Midbrain (tissue), 1 donor: ENCODE measurements around the gene ZBTB17.

ENCODE experiments used
- DNase-seq: peaks from one replicate; lab custom pipeline; 2025; lab: John Stamatoyannopoulos, UW

ZBTB17 gene

DNA sequence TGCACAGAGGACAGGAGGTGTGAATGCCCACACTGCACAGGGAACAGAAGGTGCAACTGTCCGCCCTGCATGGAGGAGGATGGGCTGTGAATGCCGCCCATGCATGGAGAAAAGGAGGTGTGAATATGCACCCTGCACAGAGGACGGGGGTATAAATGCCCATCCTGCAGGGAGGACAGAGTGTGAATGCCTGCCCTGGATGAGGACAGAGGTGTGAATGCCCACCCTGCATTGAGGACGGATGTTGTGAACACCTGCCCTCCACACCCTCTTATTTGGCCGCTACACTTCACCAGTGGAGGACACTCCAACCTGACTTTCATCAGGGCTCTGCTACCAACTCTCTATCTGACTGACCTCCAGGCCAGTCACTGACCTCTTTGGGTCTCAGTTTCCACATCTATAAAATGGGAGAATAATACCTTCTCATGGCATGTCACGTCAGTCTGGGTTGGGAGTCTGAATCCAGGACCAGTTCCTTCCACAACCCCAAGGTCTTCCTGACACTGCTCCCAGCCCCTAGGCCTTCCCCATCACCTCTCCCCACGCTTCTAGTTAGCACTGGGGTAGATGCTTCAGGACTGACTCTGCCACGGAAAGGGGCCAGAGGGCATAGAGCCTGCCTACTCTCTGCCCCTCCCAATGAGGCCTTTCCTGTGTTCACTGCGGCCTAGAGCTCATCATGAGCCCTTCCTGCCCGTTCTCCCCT is 28.4 kb downstream of the ZBTB17 start:
- no peak for DNase-seq

DNA sequence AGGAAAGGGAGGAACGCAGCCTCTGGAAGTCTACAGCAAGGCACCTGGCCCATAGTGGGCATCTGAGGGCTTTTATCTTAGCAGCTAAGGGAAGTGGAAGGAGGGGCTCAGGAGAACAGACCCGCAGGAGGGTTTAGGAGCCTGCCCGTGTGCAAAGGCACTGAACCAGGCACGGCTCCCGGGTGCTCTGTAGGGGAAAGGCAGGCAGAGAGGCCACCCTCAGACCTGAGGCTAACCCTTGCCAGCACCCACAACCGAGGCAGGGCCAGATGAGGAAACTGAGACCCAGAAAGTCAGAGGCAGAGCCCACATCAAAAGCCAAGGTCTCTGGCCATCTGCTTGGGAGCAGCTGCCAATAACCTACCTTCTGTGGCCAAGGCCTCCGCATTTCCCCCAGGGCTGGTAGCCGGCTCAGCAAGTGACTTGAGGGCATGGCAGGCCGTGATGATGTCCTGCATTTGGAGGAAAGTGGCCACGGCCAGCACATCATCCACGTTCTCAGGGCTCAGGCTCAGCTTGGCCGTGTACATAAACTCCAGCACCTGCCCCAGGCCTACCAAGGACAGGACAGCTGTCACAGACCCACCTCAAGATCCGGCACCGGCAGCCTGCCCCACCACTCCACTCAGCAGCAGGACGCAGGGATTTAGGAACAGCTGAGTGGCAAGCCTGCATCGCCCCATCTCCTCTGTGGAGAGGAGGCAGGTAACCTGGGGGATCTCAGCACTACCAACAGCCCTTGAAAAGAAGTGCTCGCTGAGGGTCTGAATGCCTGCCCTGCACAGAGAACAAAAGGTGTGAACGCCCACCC is 29.1 kb downstream of the ZBTB17 start:
- no peak for DNase-seq

DNA sequence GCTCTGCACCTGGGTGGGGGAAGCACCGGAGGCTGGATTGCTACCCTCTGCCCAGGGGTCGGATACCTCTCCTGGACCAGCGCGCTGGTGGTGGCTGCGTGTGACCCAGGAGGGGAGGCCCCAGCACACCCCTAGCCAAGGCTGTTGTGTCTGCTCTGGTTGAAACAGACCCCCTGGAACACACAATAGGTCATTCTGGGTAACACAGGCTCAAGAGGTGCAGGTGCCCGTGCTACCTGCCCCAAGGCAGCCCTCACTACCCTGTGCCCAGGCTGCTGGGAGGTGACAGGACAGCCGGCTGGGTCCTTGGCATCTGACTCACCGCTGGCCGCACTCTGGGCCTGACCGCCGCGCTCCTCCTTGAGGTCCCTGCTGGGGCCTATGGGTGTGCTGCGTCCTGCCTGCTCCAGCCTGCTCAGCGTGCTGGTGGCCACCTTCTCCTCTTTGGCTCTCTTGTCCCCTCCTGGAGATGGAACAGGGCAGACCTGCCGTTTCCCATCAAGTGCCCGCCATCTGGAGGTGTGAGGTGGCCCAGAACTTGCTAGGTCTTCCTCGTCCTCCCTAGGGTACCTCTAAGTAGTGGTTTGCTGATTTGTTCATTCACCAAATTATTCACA is 30.0 kb downstream of the ZBTB17 start:
- DNase-seq = no peak

DNA sequence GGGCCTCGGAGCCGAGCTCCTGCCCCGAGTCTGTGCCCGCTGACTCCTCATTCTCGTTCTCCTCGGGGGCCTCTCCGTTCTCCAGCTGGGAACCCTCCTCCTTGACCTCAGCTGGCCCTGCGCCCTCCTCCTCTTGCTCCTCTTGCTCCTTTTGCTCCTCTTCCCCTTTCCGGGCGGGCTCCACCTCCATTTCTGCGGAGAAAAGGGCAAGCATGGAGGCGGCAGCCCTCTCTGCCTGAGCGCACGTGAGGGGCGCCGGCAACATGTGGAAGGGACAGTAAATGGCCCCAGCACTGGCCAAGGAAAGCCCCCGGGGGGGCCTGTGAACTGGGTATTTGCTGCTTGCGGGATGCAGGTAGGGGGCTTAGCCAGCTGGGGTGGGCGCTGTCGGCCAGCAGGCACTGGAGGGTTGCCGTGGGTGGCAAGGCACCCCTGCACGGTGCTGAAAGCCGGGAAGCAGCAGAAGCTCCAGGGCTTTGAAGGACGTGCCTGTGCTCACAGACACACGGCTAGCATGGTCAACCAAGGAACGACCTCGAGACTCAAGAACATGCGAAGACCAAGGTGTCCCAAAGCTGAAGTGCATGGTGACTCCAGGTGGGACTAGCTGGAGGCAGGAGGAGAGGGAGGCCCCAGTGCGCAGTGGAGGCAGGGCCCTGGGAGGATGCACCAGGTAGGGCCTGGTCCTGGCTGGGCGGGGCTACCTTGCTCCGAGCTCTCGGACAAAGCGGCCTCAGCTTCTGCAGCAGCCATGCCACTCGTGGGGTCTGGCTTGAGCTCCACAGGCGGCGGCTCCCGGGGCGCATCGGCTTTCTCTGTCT is 30.7 kb downstream of the ZBTB17 start:
- DNase-seq = no peak

DNA sequence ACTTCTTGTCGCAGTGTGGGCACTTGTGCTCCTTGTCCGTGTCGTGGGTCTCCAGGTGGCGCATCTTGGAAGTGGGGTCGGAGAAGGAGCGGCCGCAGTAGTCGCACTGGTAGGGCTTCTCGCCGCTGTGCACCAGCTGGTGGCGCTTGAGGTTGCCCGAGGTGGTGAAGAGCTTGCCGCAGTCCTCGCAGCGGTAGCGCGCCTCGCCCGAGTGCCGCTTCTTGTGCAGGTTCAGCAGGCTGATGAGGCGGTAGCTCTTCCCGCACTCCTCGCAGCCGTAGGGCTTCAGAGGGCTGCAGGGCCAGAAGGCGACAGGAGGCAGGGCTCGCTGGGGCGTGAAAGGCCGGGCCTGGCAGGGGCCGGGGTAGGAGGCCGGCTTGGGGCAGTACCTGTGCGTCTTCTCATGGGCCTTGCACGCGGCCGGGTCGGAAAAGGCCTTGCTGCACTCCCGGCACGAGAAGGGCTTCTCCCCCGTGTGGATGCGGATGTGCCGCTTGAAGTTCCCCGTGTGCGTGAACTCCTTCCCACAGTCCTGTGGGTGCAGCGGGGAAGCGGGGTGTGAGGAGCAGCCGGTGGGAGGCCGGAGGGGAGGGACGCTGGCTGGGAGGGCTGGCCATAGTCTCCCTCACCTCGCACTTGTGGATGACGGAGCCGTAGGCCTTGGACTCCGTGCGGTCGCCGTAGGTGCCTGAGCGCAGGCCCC is 31.4 kb downstream of the ZBTB17 start:
- DNase-seq = no peak

GRCh38 chr1:15943992-15944307 is 32.0 kb downstream of the ZBTB17 start:
- no peak for DNase-seq

- DNase-seq = no peak
Measured at GRCh38 chr1:15943328-15943991, 32.4 kb downstream of the ZBTB17 start.

GRCh38 chr1:15942661-15943327 is 33.1 kb downstream of the ZBTB17 start:
- DNase-seq = no peak

DNA sequence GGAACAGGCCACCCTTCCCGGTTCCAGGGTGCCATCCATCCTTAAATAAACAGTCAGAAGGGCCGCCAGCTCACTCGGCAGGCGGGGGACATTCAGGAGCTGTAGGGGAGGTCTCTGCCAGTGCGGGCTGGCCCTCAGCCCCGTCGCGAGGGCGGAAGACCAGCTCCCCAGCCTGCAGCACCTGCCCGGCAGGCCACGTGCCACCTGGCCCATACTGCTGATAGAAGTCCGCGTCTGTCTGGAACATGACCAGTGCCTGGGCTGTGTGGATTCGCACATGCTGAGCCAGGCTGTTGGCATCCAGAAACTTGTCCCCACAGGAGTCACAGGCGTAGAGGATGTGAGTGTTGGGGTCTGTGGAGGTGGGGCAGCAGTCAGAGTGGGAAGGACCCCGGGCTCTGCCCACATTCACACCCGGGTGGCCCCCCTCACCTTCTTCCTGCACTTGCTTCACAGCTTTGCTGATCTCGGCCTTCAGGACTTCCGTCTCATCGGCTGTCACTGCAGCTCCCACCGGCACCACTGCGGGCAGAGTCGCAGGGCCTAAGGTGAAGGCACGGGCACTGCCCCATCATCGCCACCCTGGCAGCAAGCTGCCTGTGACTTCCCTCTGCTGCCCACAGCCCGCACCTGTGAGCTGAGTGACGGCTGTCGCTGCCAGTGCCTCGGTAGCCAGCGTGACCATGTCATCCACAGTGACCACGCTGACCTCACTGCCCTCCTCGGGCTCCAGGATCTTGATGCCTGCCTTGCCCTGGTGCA is 33.8 kb downstream of the ZBTB17 start:
- DNase-seq = no peak

DNA sequence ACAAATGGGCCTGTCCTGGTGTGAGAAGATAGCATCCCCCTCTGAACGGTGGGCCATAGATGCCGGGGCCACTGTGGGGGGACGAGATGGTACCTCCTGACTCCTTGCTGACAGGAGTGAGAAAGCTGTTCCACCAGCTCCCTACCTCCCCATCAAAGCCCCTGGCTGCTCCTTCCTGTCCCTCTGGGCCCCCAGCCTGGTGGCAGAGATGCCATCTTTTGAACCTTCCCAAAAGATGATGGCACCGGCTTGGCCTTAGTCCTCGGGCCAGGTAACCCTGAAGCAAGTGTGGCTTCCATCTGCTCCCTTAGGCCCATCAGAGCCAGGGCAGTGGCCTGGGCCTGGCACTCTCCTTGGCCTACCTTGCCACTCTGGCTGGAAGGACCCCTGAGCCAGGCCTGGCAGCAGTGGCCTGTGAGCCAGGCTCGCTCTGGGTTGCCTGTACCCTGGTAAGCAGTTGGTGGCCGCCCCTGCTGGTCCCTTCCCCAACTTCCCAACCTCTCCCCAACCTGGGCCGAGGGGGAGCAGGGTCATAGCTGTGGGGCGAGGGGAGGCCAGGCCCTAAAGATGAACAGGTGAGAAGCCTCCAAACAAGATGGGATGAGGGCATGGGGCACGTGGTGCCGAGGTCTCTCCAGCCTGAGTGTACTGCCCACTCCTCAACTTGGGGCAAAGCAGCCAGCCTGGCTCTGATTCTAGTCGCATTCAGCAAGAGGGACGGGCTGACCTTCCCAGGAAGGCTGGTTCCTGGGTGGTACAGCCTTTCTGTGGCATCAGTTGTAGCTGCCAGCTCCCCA is 34.7 kb downstream of the ZBTB17 start:
- DNase-seq = no peak

- DNase-seq = no peak
Measured at GRCh38 chr1:15940110-15941043, 35.5 kb downstream of the ZBTB17 start.

DNA sequence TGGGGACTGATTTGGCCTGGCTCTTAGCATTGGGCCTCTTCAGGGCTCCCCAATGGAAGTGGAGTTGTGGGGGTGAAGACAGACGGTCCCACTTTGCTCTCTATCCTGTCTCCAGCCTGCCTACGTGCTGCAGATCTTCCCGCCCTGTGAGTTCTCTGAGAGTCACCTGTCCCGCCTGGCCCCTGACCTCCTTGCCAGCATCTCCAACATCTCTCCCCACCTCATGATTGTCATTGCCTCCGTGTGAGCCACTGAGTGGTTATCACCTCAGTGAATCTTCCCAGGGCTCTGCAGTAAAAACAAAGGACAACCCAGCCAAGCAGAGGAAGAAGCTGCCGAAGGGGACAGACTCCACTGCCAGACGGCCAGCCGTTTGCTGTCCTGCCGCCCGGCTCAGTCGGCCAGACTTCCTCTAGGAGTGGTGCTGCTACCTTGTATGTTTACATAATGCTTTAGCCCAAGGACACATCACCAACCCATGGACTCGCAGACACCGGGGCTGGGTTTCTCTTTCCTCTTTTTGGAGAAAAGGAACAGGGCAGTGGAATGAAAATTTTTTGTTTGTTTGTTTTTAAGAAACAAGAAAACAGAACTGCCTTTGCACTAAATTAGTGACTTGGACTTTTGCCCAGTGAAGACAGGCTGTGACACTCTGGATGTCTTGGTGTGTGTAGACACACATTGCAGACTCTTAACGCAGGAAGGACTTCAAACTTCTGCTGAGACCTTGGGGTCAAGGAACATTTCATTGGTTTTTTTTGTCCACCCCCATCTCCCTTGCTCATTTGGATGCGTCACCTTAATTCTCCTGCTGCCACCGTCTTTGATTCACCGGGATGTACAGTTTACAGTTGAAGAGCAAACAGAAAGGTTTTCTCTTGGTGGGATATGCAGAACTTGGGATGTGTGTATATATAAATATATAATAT is 36.5 kb downstream of the ZBTB17 start:
- DNase-seq = no peak

GRCh38 chr1:15938628-15939161 is 37.2 kb downstream of the ZBTB17 start:
- no peak for DNase-seq

DNA sequence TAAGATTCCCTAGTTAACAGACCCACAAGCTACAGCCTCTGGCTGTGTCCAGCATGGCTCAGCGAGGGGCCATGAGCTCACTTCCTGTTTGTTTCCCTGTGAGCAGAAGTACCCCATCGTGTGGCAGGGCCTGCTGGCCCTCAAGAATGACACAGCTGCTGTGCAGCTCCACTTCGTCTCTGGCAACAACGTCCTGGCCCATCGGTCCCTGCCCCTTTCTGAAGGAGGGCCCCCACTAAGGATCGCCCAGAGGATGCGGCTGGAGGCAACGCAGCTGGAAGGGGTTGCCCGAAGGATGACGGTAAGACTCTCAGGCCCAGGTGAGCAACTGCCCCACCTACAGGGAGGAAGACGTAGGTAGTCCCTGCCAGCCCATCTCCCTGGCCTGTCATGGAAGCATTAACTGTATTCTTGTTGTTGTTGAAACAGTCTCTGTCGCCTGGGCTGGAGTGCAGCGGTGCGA is 38.2 kb downstream of the ZBTB17 start:
- DNase-seq = no peak

DNA sequence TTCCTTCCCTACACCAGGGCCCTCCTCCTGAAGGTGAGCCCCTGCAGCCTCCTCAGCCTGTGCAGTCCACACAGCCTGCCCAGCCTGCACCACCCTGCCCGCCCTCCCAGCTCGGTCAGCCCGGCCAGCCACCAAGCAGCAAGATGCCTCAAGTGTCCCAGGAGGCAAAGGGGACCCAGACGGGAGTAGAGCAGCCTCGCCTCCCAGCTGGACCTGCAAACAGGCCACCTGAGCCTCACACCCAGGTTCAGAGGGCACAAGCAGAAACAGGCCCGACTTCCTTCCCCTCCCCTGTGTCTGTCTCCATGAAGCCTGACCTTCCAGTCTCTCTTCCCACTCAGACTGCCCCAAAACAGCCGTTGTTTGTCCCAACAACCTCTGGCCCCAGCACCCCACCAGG is 38.8 kb downstream of the ZBTB17 start:
- DNase-seq = no peak

- no peak for DNase-seq
Measured at GRCh38 chr1:15936025-15936424, 39.9 kb downstream of the ZBTB17 start.
